ENCODE measurements around the gene CENPO. TPM values are rescaled to one million over a fixed set of nuclear protein-coding genes. Genes with fewer than 3 reads are reported as not detected.

Gene CENPO
- total RNA-seq, 1 experiment from 2014 or later: 38.6 TPM

DNA sequence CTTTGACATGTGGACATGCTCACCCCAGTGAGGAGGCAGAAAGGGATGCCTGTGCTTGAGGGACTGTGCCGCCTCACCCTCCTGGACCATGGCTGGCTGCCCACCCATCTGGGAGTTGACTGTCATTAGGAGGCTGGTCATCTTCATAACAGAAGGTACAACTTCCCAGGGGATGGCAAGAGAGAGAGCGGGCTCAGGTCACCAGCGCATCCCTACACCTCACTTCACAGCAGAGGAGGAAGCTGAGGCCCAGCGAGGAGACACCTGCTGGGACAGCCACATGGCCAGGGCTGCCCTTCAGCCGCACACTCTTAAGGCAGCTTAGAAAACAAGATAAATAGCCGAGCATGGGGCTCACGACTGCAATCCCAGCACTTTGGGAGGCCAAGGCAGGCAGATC is 67.4 kb downstream of the CENPO start (continued):
- TF ChIP-seq, protein P1, sequence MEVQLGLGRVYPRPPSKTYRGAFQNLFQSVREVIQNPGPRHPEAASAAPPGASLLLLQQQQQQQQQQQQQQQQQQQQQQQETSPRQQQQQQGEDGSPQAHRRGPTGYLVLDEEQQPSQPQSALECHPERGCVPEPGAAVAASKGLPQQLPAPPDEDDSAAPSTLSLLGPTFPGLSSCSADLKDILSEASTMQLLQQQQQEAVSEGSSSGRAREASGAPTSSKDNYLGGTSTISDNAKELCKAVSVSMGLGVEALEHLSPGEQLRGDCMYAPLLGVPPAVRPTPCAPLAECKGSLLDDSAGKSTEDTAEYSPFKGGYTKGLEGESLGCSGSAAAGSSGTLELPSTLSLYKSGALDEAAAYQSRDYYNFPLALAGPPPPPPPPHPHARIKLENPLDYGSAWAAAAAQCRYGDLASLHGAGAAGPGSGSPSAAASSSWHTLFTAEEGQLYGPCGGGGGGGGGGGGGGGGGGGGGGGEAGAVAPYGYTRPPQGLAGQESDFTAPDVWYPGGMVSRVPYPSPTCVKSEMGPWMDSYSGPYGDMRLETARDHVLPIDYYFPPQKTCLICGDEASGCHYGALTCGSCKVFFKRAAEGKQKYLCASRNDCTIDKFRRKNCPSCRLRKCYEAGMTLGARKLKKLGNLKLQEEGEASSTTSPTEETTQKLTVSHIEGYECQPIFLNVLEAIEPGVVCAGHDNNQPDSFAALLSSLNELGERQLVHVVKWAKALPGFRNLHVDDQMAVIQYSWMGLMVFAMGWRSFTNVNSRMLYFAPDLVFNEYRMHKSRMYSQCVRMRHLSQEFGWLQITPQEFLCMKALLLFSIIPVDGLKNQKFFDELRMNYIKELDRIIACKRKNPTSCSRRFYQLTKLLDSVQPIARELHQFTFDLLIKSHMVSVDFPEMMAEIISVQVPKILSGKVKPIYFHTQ (CRISPR knock-in tag; IDR thresholded peaks at IDR 0.05): no peak
- TF ChIP-seq ZNF317 (CRISPR knock-in tag; IDR thresholded peaks at IDR 0.05; ENCODE audit: borderline replicate concordance, low read depth): no peak

DNA sequence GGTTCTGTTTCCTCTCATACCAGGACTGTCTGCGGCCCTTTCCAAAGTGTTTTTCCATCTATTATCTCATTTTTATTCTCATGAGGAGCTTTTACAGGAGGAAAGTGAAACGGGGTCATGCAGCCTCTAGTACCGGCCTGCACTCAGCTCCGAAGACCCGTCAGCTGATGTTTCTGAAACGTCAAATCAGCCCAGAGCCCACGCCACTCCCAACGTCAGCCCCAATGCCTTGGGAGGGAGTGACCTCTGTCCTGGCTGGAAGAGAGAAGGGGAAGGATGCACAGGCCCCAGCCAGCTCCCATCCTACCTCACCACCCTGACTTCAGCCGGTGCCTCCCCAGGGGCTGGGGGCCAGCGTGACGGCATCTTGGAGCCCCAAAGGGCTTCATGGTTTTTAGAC is 68.3 kb downstream of the CENPO start:
- TF ChIP-seq, protein P2, sequence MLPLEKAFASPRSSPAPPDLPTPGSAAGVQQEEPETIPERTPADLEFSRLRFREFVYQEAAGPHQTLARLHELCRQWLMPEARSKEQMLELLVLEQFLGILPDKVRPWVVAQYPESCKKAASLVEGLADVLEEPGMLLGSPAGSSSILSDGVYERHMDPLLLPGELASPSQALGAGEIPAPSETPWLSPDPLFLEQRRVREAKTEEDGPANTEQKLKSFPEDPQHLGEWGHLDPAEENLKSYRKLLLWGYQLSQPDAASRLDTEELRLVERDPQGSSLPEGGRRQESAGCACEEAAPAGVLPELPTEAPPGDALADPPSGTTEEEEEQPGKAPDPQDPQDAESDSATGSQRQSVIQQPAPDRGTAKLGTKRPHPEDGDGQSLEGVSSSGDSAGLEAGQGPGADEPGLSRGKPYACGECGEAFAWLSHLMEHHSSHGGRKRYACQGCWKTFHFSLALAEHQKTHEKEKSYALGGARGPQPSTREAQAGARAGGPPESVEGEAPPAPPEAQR (CRISPR knock-in tag; IDR thresholded peaks at IDR 0.05): no peak
- no peak for TF ChIP-seq MYBL2 (CRISPR knock-in tag; IDR thresholded peaks at IDR 0.05)
- TF ChIP-seq HMGA2 (CRISPR knock-in tag; IDR thresholded peaks at IDR 0.05): no peak
- TF ChIP-seq, protein P3, sequence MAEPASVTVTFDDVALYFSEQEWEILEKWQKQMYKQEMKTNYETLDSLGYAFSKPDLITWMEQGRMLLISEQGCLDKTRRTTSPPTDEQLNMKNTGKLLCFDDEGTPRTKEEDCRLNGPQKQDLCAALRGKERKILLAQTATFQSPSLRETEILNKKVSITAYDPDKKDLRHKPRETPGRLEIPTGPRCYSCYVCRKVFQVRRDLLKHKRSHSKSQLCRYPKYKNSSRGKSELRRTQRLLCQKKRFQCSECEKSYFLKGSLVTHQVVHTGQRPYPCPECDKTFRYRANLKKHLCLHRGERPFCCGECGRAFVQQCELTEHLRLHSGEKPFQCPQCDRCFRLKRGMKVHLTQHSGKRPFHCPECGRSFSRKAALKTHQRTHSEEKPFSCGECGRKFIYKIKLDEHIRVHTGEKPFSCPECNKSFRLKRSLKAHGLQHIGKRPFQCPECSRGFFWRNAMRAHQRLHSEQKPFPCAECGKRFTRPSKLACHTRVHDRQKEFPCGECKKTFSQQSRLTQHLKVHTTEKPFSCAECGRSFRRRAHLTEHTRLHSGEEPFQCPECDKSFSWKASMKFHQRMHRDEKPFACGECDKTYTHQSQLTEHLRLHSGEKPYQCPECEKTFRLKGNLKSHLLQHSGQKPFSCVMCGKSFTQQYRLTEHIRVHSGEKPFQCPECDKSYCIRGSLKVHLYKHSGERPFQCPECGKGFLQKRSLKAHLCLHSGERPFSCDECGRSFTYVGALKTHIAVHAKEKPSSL (CRISPR knock-in tag; conservative IDR thresholded peaks at IDR 0.05): no peak
- TF ChIP-seq FOXJ3 (CRISPR knock-in tag; IDR thresholded peaks at IDR 0.05; ENCODE audit: borderline replicate concordance): no peak
- no peak for TF ChIP-seq TEAD4 (CRISPR knock-in tag; IDR thresholded peaks at IDR 0.05)
- TF ChIP-seq ZNF416 (CRISPR knock-in tag; IDR thresholded peaks at IDR 0.05): no peak
- TF ChIP-seq JAZF1 (CRISPR knock-in tag; IDR thresholded peaks at IDR 0.05): no peak
- TF ChIP-seq, protein P4, sequence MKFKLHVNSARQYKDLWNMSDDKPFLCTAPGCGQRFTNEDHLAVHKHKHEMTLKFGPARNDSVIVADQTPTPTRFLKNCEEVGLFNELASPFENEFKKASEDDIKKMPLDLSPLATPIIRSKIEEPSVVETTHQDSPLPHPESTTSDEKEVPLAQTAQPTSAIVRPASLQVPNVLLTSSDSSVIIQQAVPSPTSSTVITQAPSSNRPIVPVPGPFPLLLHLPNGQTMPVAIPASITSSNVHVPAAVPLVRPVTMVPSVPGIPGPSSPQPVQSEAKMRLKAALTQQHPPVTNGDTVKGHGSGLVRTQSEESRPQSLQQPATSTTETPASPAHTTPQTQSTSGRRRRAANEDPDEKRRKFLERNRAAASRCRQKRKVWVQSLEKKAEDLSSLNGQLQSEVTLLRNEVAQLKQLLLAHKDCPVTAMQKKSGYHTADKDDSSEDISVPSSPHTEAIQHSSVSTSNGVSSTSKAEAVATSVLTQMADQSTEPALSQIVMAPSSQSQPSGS (CRISPR knock-in tag; IDR thresholded peaks at IDR 0.05; ENCODE audit: borderline replicate concordance, low read depth): no peak
- TF ChIP-seq, protein P5, sequence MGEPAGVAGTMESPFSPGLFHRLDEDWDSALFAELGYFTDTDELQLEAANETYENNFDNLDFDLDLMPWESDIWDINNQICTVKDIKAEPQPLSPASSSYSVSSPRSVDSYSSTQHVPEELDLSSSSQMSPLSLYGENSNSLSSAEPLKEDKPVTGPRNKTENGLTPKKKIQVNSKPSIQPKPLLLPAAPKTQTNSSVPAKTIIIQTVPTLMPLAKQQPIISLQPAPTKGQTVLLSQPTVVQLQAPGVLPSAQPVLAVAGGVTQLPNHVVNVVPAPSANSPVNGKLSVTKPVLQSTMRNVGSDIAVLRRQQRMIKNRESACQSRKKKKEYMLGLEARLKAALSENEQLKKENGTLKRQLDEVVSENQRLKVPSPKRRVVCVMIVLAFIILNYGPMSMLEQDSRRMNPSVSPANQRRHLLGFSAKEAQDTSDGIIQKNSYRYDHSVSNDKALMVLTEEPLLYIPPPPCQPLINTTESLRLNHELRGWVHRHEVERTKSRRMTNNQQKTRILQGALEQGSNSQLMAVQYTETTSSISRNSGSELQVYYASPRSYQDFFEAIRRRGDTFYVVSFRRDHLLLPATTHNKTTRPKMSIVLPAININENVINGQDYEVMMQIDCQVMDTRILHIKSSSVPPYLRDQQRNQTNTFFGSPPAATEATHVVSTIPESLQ (CRISPR knock-in tag; IDR thresholded peaks at IDR 0.05): no peak
- no peak for TF ChIP-seq ZNF396 (CRISPR knock-in tag; IDR thresholded peaks at IDR 0.05; ENCODE audit: borderline replicate concordance)
- no peak for TF ChIP-seq NFYB (CRISPR knock-in tag; conservative IDR thresholded peaks at IDR 0.05; ENCODE audit: low read depth)
- TF ChIP-seq, protein P6, sequence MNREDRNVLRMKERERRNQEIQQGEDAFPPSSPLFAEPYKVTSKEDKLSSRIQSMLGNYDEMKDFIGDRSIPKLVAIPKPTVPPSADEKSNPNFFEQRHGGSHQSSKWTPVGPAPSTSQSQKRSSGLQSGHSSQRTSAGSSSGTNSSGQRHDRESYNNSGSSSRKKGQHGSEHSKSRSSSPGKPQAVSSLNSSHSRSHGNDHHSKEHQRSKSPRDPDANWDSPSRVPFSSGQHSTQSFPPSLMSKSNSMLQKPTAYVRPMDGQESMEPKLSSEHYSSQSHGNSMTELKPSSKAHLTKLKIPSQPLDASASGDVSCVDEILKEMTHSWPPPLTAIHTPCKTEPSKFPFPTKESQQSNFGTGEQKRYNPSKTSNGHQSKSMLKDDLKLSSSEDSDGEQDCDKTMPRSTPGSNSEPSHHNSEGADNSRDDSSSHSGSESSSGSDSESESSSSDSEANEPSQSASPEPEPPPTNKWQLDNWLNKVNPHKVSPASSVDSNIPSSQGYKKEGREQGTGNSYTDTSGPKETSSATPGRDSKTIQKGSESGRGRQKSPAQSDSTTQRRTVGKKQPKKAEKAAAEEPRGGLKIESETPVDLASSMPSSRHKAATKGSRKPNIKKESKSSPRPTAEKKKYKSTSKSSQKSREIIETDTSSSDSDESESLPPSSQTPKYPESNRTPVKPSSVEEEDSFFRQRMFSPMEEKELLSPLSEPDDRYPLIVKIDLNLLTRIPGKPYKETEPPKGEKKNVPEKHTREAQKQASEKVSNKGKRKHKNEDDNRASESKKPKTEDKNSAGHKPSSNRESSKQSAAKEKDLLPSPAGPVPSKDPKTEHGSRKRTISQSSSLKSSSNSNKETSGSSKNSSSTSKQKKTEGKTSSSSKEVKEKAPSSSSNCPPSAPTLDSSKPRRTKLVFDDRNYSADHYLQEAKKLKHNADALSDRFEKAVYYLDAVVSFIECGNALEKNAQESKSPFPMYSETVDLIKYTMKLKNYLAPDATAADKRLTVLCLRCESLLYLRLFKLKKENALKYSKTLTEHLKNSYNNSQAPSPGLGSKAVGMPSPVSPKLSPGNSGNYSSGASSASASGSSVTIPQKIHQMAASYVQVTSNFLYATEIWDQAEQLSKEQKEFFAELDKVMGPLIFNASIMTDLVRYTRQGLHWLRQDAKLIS (CRISPR knock-in tag; IDR thresholded peaks at IDR 0.05; ENCODE audit: borderline replicate concordance): no peak
- ChIA-PET POLR2A (no interaction called here), CTCF (no interaction called here)
- Mint-ChIP-seq H3K4me1 (no peaks in the 10 kb centered on the region), H3K36me3 (peaks cover 2% of the 10 kb centered on the region; the same call in 1 of the 2 replicates), H3K27me3 (ENCODE audit: low read depth) (no peaks in the 10 kb centered on the region), H3K4me3 (no peak overlapping the region), H3K27ac (no peak overlapping the region), H3K9me3 (no peaks in the 10 kb centered on the region)
- DNase-seq (ENCODE audit: low spot score): no peak
- no peak for ATAC-seq
